ENCODE data around the gene IFI44.

DNA sequence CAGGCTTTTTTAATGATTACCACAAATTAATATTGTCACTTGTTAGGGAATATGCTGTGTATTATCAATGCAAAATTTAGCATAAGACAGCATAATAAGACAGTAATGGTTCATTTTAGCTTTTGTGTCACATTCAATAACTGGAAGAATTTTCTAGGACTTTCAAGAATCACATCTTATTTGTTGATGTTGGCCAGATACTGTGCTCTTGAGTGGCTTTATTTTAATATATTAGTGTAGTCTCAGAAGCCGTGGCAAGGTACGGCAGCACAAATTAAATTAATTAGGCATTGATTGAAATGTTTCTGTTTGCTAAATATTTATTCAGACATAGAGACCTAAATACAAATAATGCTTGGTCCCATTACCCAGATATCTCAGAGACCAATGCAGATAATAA, 19.0 kb upstream of the IFI44 start:
- TF ChIP-seq, protein P1, sequence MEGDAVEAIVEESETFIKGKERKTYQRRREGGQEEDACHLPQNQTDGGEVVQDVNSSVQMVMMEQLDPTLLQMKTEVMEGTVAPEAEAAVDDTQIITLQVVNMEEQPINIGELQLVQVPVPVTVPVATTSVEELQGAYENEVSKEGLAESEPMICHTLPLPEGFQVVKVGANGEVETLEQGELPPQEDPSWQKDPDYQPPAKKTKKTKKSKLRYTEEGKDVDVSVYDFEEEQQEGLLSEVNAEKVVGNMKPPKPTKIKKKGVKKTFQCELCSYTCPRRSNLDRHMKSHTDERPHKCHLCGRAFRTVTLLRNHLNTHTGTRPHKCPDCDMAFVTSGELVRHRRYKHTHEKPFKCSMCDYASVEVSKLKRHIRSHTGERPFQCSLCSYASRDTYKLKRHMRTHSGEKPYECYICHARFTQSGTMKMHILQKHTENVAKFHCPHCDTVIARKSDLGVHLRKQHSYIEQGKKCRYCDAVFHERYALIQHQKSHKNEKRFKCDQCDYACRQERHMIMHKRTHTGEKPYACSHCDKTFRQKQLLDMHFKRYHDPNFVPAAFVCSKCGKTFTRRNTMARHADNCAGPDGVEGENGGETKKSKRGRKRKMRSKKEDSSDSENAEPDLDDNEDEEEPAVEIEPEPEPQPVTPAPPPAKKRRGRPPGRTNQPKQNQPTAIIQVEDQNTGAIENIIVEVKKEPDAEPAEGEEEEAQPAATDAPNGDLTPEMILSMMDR (IDR thresholded peaks at IDR 0.05; ENCODE audit: low read depth, low read length), result no peak
- TF ChIP-seq POLR2A (IDR thresholded peaks at IDR 0.05; ENCODE audit: extremely low read depth, insufficient read length) (no peak), MAX (IDR thresholded peaks at IDR 0.05; ENCODE audit: low read depth, low read length) (no peak), MYC (IDR thresholded peaks at IDR 0.05; ENCODE audit: low read depth, low read length) (no peak)

All from NB4 (cell line).